Erythroblast (primary cell): Measurements from ENCODE around the gene SHOX.

Experiments used
- DNase-seq, 2 experiments: peaks; one replicate each; lab custom pipeline; 2025; lab: John Stamatoyannopoulos, UW
- GATA1 ChIP-seq: IDR thresholded peaks from 2 replicates; pipeline ENCODE4 v1.6.1; 2011; ENCODE audit warnings: low read depth, mild to moderate bottlenecking, control low read depth, low read length, moderate library complexity
- POLR2A ChIP-seq: IDR thresholded peaks from 2 replicates; pipeline ENCODE4 v1.6.1; 2011; ENCODE audit warnings: mild to moderate bottlenecking, low read length

The SHOX gene

DNA sequence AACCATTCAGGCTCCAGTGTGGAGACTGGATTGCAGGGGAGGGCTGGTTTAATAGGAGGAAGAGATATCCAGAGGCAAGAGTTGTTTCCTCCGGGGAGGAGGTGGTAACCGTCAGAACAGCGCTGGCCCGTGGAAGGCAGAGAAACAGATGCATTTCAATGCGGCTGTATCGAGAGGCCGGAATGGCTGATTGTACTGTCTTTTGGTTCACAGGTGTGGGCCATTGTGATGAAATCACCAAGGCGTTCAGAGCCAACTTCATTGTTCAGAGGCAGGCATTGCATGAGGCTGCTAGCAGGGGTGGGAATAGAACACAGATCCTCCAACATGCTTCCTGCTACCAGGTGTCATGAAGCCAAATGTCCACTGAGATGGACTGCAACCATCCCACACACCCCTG is 53.0 kb downstream of the SHOX start:
- no peak for DNase-seq

GRCh38 chrX:685120-686032 is 54.8 kb downstream of the SHOX start:
- no peak for DNase-seq
- TF ChIP-seq GATA1: no peak
- TF ChIP-seq POLR2A: no peak

More for the DNA sequence above, 53.0 kb downstream of the SHOX start:
- TF ChIP-seq GATA1: no peak
- no peak for TF ChIP-seq POLR2A

GRCh38 chrX:689983-690382 is 59.4 kb downstream of the SHOX start:
- no peak for TF ChIP-seq POLR2A
- no peak for TF ChIP-seq GATA1

DNA sequence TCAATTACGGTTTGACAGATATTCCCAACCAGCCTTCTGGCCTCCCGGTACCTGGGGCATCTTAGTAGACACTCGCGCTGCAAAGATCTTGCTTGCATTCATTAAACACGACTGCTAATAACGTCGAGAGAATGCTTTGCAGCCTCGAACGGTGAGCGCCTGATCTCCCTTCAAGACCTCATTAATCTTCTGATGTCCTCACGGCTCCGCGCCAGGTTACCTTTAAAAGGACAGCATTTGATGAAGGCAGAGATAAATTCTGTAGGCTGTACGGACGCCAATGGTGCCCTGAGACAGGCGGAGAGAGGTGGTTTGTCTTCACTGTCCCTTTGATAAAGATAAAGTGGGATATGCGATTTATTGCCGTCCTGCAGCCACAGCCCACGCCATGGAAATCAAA is 64.2 kb downstream of the SHOX start:
- DNase-seq: no peak
- TF ChIP-seq POLR2A: no peak
- no peak for TF ChIP-seq GATA1

More at GRCh38 chrX:689983-690382, 59.4 kb downstream of the SHOX start:
- DNase-seq: no peak

GRCh38 chrX:698206-698605 is 67.6 kb downstream of the SHOX start:
- TF ChIP-seq POLR2A (no peak), GATA1 (no peak)

GRCh38 chrX:700936-701335 is 70.3 kb downstream of the SHOX start:
- DNase-seq: no peak
- no peak for TF ChIP-seq POLR2A
- no peak for TF ChIP-seq GATA1

More at GRCh38 chrX:698206-698605, 67.6 kb downstream of the SHOX start:
- no peak for DNase-seq

- no peak for TF ChIP-seq GATA1
- TF ChIP-seq POLR2A: no peak
- DNase-seq: no peak
Measured at GRCh38 chrX:701673-702072, 71.1 kb downstream of the SHOX start.

DNA sequence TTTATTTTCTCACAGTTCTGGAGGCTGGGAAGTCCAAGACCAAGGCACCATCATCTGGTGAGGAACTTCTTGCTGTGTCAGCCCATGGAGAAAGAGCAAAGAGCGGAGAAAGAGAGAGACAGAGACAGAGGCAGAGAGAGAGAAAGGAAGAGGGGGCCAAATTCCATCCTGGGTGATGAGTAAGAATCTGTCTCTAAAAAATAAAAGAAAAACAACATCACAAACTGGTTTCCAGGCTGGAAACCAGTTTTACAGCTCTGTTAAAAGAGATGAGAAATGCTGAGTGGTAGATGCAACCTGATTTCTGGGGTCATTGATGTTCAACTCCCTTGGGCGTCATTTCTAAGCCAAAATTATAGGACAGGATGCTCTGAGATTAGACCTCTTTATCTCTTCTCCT is 72.9 kb downstream of the SHOX start:
- DNase-seq: no peak
- no peak for TF ChIP-seq POLR2A

DNA sequence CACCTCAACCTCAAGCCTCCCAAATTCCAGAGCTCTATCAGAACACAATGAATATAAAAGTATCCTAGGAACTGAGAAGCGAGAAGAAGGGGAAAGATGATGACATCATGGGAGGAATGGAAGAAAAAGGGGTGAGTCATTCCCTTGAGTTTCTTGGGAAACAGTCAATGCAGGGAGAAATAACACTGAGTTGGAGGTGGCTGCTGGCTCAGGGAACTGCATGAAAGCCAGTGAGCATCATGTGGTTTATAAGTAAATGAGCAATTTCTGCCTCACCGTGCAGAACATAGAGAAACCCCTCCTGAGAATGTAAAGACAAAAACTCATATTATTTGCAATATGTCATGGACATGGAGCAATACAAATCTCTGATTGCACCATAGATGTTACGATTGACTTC is 73.3 kb downstream of the SHOX start:
- TF ChIP-seq GATA1 (no peak), POLR2A (no peak)
- DNase-seq: no peak
